D721Med (cell line): ENCODE data around the gene PIKFYVE.

Experiments used
- DNase-seq: peaks from one replicate; pipeline ENCODE4 v3.0.0; 2011; ENCODE audit warnings: low spot score; ENCODE audit not compliant: insufficient read length
- FAIRE-seq: peaks from 2 replicates; lab custom pipeline; 2011; peaks lifted over from hg19 to GRCh38; lab: Jason Lieb, UNC
- CTCF ChIP-seq: IDR thresholded peaks from 2 replicates; pipeline ENCODE4 v1.5.1; 2012; ENCODE audit warnings: mild to moderate bottlenecking, control low read depth; ENCODE audit not compliant: insufficient read depth; ENCODE audit errors: missing control alignments

PIKFYVE gene

GRCh38 chr2:208249296-208249695 lies 16.8 kb upstream of the PIKFYVE start:
- FAIRE-seq (no peak), DNase-seq (no peak)
- no peak for TF ChIP-seq CTCF

GRCh38 chr2:208250388-208250787 lies 15.7 kb upstream of the PIKFYVE start:
- FAIRE-seq (no peak), DNase-seq (no peak)
- TF ChIP-seq CTCF, result no peak

- FAIRE-seq, result no peak
- no peak for TF ChIP-seq CTCF
Observed at GRCh38 chr2:208251098-208251497, 15.0 kb upstream of the PIKFYVE start.

GRCh38 chr2:208252716-208253492 lies 13.2 kb upstream of the PIKFYVE start:
- DNase-seq (no peak), FAIRE-seq (no peak)
- no peak for TF ChIP-seq CTCF

More at GRCh38 chr2:208251098-208251497, 15.0 kb upstream of the PIKFYVE start:
- DNase-seq, result no peak

GRCh38 chr2:208253600-208254117 lies 12.4 kb upstream of the PIKFYVE start:
- TF ChIP-seq CTCF, result no peak
- DNase-seq (no peak), FAIRE-seq (no peak)

GRCh38 chr2:208254118-208254870 lies 11.8 kb upstream of the PIKFYVE start:
- peak; percentile 69 for DNase-seq
- peak; percentile 62 for TF ChIP-seq CTCF
- no peak for FAIRE-seq
